Measurements from ENCODE around the gene PLAAT2.

The PLAAT2 gene

DNA sequence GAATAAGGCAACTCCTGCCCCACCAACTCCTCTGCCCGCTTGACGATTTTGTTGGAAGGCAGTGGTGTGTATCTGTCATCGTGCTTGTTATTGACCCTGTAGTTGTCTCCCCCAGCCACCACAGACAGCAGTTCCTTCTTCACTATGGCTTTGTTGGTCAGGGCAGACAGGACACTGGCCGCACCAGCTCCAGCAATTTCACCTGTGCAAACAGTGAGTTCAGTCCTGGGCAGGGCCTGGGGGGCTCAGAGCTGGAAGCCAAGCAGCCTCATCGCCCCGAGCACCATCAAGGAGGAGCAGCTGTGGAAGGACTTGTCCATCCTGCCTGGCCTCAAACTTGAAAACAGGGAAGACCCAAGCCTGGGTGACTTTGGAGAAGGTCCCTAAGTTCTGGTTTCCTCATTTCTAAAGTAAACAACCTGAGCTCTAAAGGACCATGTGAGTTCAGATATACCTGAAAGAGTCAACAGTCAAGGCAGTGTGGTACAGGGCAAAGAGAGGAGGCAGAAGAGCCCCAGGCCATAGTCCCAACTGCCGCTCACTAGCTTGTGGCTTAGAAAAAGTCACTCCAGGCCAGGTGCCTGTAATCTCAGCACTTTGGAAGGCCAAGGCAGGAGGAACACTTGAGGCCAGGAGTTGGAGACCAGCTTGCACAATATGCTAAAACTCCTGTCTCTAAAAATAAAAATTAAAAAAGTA is 4.6 kb downstream of the PLAAT2 start:
- H3K36me3 ChIP-seq (ENCODE audit: insufficient read depth) = no peaks in the 10 kb centered on the region
- H3K27me3 ChIP-seq (ENCODE audit: insufficient read depth, low read depth) = no peaks in the 10 kb centered on the region
- H3K9ac ChIP-seq = no peak overlapping the region
- no peak overlapping the region for H3K4me2 ChIP-seq
- no peaks in the 10 kb centered on the region for H4K20me1 ChIP-seq (ENCODE audit: insufficient read depth)
- TF ChIP-seq CTCF (conservative IDR thresholded peaks at IDR 0.05; ENCODE audit: low read depth, low read length) = no peak
- no peak overlapping the region for H3K27ac ChIP-seq
- peaks cover 43% of the 10 kb centered on the region for H3K4me1 ChIP-seq (ENCODE audit: low read depth, poor library complexity, severe bottlenecking)
- no peaks in the 10 kb centered on the region for H3K79me2 ChIP-seq (ENCODE audit: insufficient read depth, low read depth)
- no peak overlapping the region for H2AFZ ChIP-seq (ENCODE audit: low read depth)
- H3K4me3 ChIP-seq (IDR thresholded peaks at IDR 0.05; ENCODE audit: insufficient read depth, low read depth, low read length) = no peak overlapping the region

DNA sequence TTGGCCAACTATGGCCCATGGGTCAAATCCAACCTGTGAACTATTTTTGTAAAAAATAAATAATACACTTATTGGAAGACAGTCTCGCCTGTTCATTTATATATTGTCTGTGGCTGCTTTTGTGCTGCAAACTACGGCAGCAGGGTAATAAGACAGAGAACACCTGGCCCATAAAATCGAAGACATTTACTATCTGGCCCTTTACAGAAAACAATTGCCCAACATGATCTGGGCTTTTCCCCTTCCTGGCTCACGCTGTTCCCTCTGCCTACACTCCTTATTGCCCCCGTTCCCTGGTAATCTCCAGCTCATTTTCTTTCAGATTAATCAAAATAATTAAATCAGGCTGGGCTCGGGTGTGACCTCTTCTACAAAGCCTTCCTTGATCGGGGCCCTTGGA is 5.6 kb downstream of the PLAAT2 start:
- H2AFZ ChIP-seq (ENCODE audit: low read depth) = no peak overlapping the region

GRCh38 chr11:63556404-63557013 is 6.7 kb downstream of the PLAAT2 start:
- H3K36me3 ChIP-seq (ENCODE audit: insufficient read depth) = no peaks in the 10 kb centered on the region
- no peak for TF ChIP-seq CTCF (conservative IDR thresholded peaks at IDR 0.05; ENCODE audit: low read depth, low read length)
- H3K4me2 ChIP-seq = no peak overlapping the region
- no peaks in the 10 kb centered on the region for H3K79me2 ChIP-seq (ENCODE audit: insufficient read depth, low read depth)
- H4K20me1 ChIP-seq (ENCODE audit: insufficient read depth) = no peaks in the 10 kb centered on the region
- no peak overlapping the region for H3K9ac ChIP-seq
- no peaks in the 10 kb centered on the region for H3K27me3 ChIP-seq (ENCODE audit: insufficient read depth, low read depth)
- no peak overlapping the region for H2AFZ ChIP-seq (ENCODE audit: low read depth)
- H3K4me1 ChIP-seq (ENCODE audit: low read depth, poor library complexity, severe bottlenecking) = peaks cover 31% of the 10 kb centered on the region
- no peak overlapping the region for H3K4me3 ChIP-seq (IDR thresholded peaks at IDR 0.05; ENCODE audit: insufficient read depth, low read depth, low read length)
- no peak overlapping the region for H3K27ac ChIP-seq

More for the DNA sequence above, 5.6 kb downstream of the PLAAT2 start:
- Histone ChIP-seq H4K20me1 (ENCODE audit: insufficient read depth) (no peaks in the 10 kb centered on the region), H3K4me1 (ENCODE audit: low read depth, poor library complexity, severe bottlenecking) (peaks cover 41% of the 10 kb centered on the region), H3K36me3 (ENCODE audit: insufficient read depth) (no peaks in the 10 kb centered on the region), H3K27ac (no peak overlapping the region), H3K79me2 (ENCODE audit: insufficient read depth, low read depth) (no peaks in the 10 kb centered on the region), H3K4me2 (no peak overlapping the region), H3K4me3 (IDR thresholded peaks at IDR 0.05; ENCODE audit: insufficient read depth, low read depth, low read length) (no peak overlapping the region), H3K9ac (no peak overlapping the region), H3K27me3 (ENCODE audit: insufficient read depth, low read depth) (no peaks in the 10 kb centered on the region)
- TF ChIP-seq CTCF (conservative IDR thresholded peaks at IDR 0.05; ENCODE audit: low read depth, low read length) = no peak

GRCh38 chr11:63554877-63555223 is 8.3 kb downstream of the PLAAT2 start:
- TF ChIP-seq CTCF (conservative IDR thresholded peaks at IDR 0.05; ENCODE audit: low read depth, low read length) = no peak
- Histone ChIP-seq H3K4me2 (no peak overlapping the region), H3K4me3 (IDR thresholded peaks at IDR 0.05; ENCODE audit: insufficient read depth, low read depth, low read length) (no peak overlapping the region)

More at GRCh38 chr11:63554877-63555223, 8.3 kb downstream of the PLAAT2 start:
- Histone ChIP-seq H2AFZ (ENCODE audit: low read depth) (no peak overlapping the region), H3K4me1 (ENCODE audit: low read depth, poor library complexity, severe bottlenecking) (peaks cover 21% of the 10 kb centered on the region), H4K20me1 (ENCODE audit: insufficient read depth) (no peaks in the 10 kb centered on the region), H3K9ac (no peak overlapping the region), H3K36me3 (ENCODE audit: insufficient read depth) (no peaks in the 10 kb centered on the region), H3K79me2 (ENCODE audit: insufficient read depth, low read depth) (no peaks in the 10 kb centered on the region), H3K27me3 (ENCODE audit: insufficient read depth, low read depth) (no peaks in the 10 kb centered on the region), H3K27ac (no peak overlapping the region)

Measured in KMS-11 (cell line).